GM18520 (cell line): Measurements from ENCODE around the gene ARPP19.
"Not testable (repeated sequence)": the region's sequence is repeated elsewhere in the genome, so short reads cannot be mapped to it uniquely, and the experiment has no call there.

ENCODE experiments used
- ATAC-seq: cut with Tn5 transposase; IDR thresholded peaks from one replicate; pipeline ENCODE4 v1.9.1; 2021; ENCODE audit not compliant: unreplicated experiment

ARPP19 gene

GRCh38 chr15:52515343-52515742, 53.5 kb downstream of the ARPP19 start:
- ATAC-seq, result no peak

GRCh38 chr15:52514482-52514881, 54.3 kb downstream of the ARPP19 start:
- no peak for ATAC-seq

- not testable (repeated sequence) for ATAC-seq
These were observed 56.0 kb downstream of the ARPP19 start for GRCh38 chr15:52512869-52513268.

- no peak for ATAC-seq
These were observed 57.7 kb downstream of the ARPP19 start for GRCh38 chr15:52511084-52511483.

GRCh38 chr15:52509500-52510245, 59.2 kb downstream of the ARPP19 start:
- ATAC-seq, result no peak

- no peak for ATAC-seq
These were observed 62.3 kb downstream of the ARPP19 start for GRCh38 chr15:52506549-52506948.

GRCh38 chr15:52505151-52505550, 63.7 kb downstream of the ARPP19 start:
- no peak for ATAC-seq

GRCh38 chr15:52503788-52504496, 64.9 kb downstream of the ARPP19 start:
- ATAC-seq, result no peak

GRCh38 chr15:52502608-52503007, 66.2 kb downstream of the ARPP19 start:
- ATAC-seq, result no peak

GRCh38 chr15:52499506-52499905, 69.3 kb downstream of the ARPP19 start:
- ATAC-seq, result no peak

GRCh38 chr15:52498706-52499105, 70.1 kb downstream of the ARPP19 start:
- no peak for ATAC-seq
